CD4-positive, alpha-beta T cell treated with Interferon gamma for 1 hour (primary cell): ENCODE data around the gene CYP8B1.
A peak's percentile ranks its signal among the peaks of the same experiment; 100 is the strongest.

ENCODE experiments used
- DNase-seq: peaks from one replicate; pipeline ENCODE4 v3.0.0-alpha.2; 2020

CYP8B1 gene

GRCh38 chr3:42851228-42851834, 24.3 kb downstream of the CYP8B1 start:
- DNase-seq: no peak

GRCh38 chr3:42850263-42850662, 25.4 kb downstream of the CYP8B1 start:
- DNase-seq: no peak

- DNase-seq: no peak
These were observed 26.7 kb downstream of the CYP8B1 start for GRCh38 chr3:42849017-42849416.

GRCh38 chr3:42847731-42848130, 27.9 kb downstream of the CYP8B1 start:
- DNase-seq: peak; percentile 7

- peak; percentile 60 for DNase-seq
These were observed 28.8 kb downstream of the CYP8B1 start for GRCh38 chr3:42846685-42847522.

- DNase-seq: no peak
These were observed 30.9 kb downstream of the CYP8B1 start for GRCh38 chr3:42844815-42845214.

GRCh38 chr3:42844412-42844713, 31.3 kb downstream of the CYP8B1 start:
- no peak for DNase-seq

- no peak for DNase-seq
These were observed 31.8 kb downstream of the CYP8B1 start for GRCh38 chr3:42843713-42844411.

GRCh38 chr3:42841332-42841731, 34.3 kb downstream of the CYP8B1 start:
- DNase-seq: no peak

- peak; percentile 13 for DNase-seq
These were observed 36.1 kb downstream of the CYP8B1 start for GRCh38 chr3:42839616-42840015.

- DNase-seq: no peak
These were observed 37.1 kb downstream of the CYP8B1 start for GRCh38 chr3:42838571-42838970.

GRCh38 chr3:42836150-42837123, 39.2 kb downstream of the CYP8B1 start:
- no peak for DNase-seq

- peak; percentile 70 for DNase-seq
These were observed 44.4 kb downstream of the CYP8B1 start for GRCh38 chr3:42831321-42831713.

GRCh38 chr3:42830437-42831320, 45.0 kb downstream of the CYP8B1 start:
- no peak for DNase-seq

- no peak for DNase-seq
These were observed 45.8 kb downstream of the CYP8B1 start for GRCh38 chr3:42829628-42830436.

GRCh38 chr3:42829083-42829627, 46.5 kb downstream of the CYP8B1 start:
- no peak for DNase-seq

- no peak for DNase-seq
These were observed 48.0 kb downstream of the CYP8B1 start for GRCh38 chr3:42827654-42828053.

- no peak for DNase-seq
These were observed 48.7 kb downstream of the CYP8B1 start for GRCh38 chr3:42827023-42827422.

- no peak for DNase-seq
These were observed 49.5 kb downstream of the CYP8B1 start for GRCh38 chr3:42826141-42826540.

GRCh38 chr3:42823351-42823750, 52.3 kb downstream of the CYP8B1 start:
- DNase-seq: no peak

- DNase-seq: no peak
These were observed 52.9 kb downstream of the CYP8B1 start for GRCh38 chr3:42822828-42823227.
